Tibial nerve (tissue), 4 donors: Measurements from ENCODE around the gene DMTF1.

ENCODE experiments used
- EP300 ChIP-seq, 2 donors: sonication (generic); formaldehyde crosslinking; IDR thresholded peaks; one replicate each; pipeline ENCODE4 v1.6.1; 2017; ENCODE audit warnings: antibody characterized with exemption in 2 of 2, mild to moderate bottlenecking in 1 of 2
- POLR2A ChIP-seq, 2 donors: fragments of 450-650 bp; IDR thresholded peaks; one replicate each; pipeline ENCODE4 v1.6.1; 2017; ENCODE audit warnings: antibody characterized with exemption in 2 of 2, mild to moderate bottlenecking in 2 of 2, moderate library complexity in 2 of 2
- TF ChIP-seq, protein P1 (sequence below), 5 experiments: fragments of 200-600 bp in 3 of 5; fragments of 450-650 bp in 2 of 5; sonication (generic) in 3 of 5; IDR thresholded peaks; one replicate each; pipeline ENCODE4 v1.5.1; 2016 to 2019; ENCODE audit warnings: antibody characterized with exemption in 5 of 5, mild to moderate bottlenecking in 3 of 5, moderate library complexity in 2 of 5

- TF ChIP-seq, protein P1, sequence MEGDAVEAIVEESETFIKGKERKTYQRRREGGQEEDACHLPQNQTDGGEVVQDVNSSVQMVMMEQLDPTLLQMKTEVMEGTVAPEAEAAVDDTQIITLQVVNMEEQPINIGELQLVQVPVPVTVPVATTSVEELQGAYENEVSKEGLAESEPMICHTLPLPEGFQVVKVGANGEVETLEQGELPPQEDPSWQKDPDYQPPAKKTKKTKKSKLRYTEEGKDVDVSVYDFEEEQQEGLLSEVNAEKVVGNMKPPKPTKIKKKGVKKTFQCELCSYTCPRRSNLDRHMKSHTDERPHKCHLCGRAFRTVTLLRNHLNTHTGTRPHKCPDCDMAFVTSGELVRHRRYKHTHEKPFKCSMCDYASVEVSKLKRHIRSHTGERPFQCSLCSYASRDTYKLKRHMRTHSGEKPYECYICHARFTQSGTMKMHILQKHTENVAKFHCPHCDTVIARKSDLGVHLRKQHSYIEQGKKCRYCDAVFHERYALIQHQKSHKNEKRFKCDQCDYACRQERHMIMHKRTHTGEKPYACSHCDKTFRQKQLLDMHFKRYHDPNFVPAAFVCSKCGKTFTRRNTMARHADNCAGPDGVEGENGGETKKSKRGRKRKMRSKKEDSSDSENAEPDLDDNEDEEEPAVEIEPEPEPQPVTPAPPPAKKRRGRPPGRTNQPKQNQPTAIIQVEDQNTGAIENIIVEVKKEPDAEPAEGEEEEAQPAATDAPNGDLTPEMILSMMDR (IDR thresholded peaks at IDR 0.05), result peak; percentile 32 to 42 (median 40)
- TF ChIP-seq POLR2A (IDR thresholded peaks at IDR 0.05), result no peak
- no peak for TF ChIP-seq EP300 (IDR thresholded peaks at IDR 0.05)
Measured at GRCh38 chr7:87148332-87148955, 3.8 kb upstream of the DMTF1 start.
